NCI-H510A (cell line): ENCODE data around the gene DGLUCY.
A peak's percentile ranks its signal among the peaks of the same experiment; 100 is the strongest.
"Not testable (repeated sequence)": the region's sequence is repeated elsewhere in the genome, so short reads cannot be mapped to it uniquely, and the experiment has no call there.

Experiments used
- DNase-seq: peaks from one replicate; lab custom pipeline; 2025; lab: John Stamatoyannopoulos, UW

DGLUCY gene

GRCh38 chr14:91257328-91258010, 143.6 kb downstream of the DGLUCY start:
- DNase-seq = no peak

DNA sequence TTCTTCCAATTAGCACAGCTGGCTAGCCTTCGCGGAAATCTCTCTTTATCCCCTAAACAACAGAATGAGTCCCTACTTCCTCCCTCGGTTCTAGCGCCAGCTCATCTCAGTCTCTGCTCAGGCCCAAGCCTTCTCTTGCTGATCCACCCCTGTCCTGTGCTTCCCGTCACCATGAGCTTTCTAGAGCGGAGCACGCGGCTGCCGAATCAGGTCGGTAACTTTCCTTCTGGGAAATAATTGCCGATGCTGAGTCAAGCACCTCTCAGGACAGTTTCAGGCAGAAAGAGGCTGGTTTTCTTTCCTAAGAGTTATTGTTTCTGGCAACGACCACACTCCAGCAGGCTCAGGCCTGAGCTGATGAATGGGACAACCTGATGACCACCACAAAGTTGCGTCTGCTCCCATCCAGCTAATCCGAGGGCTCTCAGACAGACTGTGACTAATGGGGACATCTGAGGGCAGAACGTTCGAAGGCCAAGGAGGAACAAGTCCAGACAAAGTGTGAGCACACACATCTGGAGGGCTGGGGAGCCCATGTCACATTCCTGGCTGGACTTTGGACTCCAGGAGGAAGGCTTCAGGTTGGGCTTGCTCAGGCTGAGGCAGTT, 144.2 kb downstream of the DGLUCY start:
- DNase-seq = no peak

DNA sequence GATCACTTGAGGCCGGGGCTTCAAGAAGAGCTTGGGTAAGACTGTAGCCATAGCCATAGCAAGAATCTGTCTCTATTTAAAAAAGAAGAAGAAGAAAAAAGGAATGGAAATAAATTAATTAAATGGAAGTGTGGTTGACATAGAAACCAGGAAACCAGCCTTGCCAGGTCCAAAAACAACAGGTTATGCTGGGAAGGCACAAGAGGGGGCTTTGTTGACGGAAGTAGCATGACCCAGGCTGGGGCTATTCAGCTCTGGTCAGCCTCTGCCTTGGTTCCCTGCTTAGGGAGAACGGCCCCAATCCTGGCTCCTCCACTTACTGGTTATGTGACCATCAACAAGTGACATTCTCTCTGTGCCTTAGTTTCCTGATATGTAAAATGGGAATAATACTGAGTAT, 145.0 kb downstream of the DGLUCY start:
- DNase-seq = no peak

DNA sequence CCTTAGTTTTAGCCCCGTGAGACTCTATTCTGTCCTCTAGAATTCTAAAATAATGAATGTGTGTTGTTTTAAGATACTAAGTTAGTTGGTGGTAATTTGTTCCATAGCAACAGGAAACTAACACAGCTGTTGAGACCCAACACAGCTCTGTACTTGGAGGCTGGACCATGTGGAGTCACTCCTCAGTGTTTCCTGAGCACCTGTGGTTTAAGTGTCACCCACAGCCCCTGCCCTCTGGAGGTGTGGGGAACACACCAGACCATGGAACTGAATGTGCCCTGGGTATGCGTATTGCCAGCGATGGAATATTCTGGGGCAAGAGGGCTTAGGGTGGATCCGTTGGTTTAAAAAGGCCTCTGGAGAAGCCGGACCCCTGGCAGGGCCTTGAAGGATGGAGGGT, 147.2 kb downstream of the DGLUCY start:
- DNase-seq = no peak

DNA sequence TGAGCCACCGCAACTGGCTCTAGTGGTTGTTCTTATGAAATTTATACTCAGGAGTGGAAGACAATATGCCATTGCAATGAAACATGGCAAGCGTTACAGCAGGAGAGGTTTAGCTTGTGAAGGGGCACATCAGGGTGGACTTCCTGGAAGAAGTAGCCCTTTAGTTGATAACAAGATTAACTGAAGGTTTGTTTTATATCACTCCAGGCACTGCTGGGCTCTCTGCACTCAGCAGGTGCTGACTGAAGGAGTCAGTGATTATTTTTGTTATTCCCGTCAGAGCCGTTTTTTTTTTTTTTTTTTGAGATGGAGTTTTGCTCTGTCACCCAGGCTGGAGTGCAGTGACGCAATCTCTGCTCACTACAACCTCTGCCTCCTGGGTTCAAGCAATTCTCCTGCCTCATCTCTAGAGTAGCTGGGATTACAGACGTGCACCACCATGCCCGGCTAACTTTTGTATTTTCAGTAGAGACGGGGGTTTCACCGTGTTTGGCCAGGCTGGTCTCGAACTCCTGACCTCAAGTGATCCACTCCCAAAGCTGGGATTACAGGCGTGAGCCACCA, 148.2 kb downstream of the DGLUCY start:
- no peak for DNase-seq

DNA sequence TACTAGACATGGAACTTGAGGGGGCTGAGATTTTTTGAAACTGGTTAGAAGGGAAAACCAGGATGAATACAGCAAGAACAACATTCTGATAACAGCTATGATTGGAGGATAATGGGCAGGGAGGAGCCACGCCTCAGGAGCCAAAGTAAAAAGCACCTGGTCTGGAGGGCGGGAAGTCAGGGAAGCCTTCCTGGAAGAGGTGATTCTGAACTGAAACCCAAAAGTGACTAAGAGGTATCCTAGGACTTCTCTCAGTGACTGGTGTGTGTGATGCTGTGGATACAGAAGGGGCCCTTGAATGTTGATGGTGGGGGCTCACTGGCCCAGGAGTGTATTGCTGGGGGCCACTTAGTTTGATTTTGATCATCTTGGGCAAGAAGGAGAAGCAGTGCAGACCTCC, 149.5 kb downstream of the DGLUCY start:
- DNase-seq = no peak

DNA sequence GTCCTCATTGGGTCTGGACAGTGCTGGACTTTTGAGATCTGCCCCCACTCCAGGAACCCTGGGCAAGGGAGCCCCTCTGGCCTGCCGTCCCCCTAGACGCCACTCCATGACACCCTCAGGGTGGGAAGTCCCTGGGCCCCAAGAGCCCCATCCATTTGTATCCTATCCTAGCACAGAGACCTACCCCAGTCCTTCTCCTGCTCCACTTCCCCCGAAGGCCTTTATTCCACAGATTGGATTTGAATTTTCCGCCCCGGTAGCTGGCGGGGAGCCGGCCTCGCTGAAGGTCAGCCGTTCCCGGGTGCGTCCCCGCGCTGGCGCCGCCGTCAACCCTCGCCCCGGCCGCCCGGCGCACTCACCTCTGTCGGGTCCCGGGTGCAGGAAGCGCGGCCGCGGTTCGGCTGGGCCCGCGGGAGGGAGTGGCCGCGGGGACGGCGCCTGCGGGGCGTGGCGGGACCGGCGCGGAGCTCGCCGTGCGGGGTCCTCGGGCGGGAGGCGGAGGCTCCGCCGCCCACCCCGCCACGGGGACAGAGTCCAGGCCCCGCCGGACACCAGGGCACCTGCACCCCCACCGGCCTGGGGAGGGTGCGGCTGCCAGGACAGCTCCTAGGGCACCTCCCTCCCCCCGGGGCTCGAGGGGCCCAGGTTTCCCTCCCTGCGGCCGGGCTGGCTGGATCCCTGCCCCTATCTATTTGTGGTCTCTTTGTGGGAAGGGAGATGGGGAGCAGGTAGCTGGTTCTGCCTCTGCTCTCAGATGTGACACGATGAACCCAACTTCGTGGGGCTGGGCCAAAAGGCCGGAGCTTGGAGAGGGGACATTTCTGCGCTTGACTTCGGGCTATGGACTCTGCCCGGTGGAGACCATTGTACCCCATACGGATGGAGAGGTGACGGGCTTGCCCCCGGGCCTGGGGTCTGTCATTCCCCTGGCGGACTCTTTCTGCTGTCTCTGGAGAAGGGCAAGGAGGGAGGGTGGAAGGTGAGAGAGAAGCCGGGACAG, 150.6 kb downstream of the DGLUCY start:
- no peak for DNase-seq

GRCh38 chr14:91265404-91265803, 151.5 kb downstream of the DGLUCY start:
- DNase-seq = no peak

DNA sequence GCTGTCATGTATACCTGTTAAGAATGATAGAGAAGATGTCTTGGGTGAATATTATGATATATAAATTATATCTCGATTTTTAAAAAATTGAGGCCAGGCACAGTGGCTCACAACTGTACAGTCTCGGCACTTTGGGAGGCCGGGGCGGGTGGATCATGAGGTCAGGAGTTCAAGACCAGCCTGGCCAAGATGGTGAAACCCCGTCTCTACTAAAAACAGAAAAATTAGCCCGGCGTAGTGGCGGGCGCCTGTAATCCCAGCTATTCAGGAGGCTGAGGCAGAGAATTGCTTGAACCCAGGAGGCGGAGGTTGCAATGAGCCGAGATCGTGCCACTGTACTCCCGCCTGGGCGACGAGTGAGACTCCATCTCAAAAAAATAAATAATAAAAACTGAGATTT, 152.4 kb downstream of the DGLUCY start:
- not testable (repeated sequence) for DNase-seq

DNA sequence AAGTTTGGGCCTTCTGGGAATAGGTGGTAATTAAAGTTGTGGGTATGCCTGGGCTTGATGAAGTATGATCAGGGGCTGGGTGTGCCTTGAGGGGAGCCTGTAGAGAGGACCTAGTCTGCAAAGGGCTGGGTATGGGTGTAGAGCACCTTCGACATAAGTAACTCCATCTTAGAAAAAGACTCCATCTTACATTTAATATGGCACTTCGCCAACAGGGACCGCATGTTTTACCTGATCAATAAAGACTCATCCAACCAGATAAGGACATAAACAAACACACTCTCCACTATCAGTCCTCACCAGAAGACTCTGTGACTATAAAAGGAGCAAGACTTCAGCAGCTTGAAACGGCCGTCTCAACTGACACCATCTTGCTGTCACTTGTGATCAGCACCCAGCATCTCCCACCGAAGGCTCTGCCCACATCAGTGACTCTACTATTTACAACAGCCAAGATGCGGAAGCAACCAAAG, 154.1 kb downstream of the DGLUCY start:
- no peak for DNase-seq

DNA sequence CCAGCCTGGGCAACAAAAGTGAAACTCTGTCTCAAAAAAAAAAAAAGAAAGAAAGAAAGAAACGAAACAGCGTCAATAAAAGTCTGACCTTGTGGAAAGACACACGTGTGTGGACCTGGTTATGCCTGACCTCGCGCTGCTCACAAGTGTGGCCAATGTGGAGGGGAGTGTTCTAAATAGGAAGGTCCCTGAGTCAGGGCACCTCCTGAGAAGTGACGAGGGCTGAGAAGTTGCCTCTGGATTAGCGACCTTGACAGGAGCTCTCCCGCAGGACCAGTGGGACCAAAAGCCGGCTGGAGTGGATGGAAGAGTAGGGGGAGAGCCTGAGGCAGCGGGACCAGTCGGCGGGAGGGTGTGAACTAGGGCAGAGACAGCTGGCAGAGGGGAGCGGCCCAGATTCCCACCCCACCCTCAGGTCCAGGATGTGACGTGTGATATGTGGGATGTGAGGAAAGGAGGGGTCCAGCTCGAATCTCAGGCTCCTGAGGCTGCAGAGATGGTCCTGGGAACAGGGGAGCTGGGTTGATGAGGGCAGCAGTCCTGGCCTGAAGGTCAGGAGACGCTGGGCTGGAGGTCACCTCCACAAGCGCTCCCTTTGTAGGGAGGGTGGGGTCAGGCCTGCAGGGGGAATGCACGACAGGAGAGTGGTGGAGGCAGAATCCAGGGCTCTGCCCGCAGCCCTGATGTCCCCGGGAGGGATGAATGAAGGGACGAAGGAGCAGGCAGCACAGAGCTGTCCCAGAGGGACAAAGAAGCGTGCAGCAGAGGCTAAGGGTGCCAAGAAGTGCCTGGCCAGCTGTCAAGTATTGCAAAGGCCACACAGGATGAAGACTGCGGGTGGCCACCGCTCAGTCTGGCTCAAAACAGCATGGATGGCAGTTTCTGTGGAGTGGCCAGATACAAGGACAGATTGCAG, 155.5 kb downstream of the DGLUCY start:
- no peak for DNase-seq

DNA sequence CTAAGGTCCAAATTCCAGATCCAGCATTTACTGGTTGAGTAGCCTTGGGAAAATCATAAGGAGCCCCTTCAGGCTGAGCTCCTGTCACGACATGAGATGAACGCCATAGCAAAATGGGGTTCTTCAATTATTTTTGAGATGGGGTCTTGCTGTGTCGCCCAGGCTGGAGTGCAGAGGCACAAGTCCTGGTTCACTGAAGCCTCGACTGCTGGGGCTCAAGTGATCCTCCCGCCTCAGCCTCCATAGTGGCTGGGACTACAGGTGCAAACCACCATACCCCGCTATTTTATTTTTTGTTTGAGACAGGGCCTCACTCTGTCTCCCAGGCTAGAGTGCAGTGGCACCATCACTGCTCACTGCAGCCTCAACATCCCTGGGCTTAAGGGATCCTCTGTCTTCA, 156.3 kb downstream of the DGLUCY start:
- no peak for DNase-seq

DNA sequence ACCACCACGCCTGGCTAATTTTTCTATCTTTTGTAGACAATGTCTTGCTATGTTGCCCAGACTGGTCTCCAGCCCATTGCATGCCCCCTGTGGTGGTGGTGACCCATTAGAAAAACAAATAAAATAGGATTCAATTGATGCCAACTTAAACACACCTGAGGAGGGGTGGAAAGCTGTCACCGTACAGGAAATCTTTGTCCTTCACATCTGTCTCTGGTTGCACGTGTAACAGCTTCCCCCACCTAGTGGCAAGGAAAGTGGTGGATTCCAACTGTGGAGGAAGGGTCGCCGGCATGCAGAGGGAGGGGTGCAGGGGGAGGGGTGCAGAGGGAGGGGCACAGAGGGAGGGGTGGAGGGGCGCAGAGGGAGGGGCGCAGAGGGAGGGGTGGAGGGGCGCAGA, 156.7 kb downstream of the DGLUCY start:
- DNase-seq = no peak

GRCh38 chr14:91271639-91272038, 157.8 kb downstream of the DGLUCY start:
- no peak for DNase-seq

GRCh38 chr14:91272341-91273272, 158.7 kb downstream of the DGLUCY start:
- no peak for DNase-seq

DNA sequence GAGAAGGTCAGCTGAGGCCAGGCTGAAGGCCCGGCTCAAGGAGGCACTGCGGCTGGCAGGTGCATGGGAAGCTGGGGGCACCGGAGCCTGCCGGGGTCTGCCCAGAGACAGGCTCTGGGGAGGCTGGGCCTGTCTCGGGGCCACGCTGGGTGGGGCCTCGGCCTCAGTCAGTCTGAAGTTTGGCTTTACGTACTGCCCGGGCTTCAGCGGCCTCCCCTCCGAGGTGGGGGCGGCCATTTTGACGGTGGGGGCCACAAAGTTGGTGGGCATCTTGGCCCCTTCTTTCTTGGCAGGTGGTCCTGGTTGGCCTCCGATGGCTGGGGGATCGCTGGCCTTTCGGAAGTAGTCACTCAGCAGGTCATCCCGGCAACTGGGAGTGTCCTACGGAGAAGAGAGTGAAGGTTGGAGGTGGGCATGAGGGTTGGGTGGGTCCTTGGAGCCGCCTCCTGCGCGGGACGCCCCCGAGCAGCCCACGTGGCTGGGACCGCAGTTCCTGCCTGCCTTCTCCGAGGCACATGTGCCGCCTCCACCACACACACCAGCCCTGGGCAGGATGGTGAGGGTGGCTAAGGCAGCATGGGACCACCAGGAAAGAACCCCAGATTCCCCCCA, 159.5 kb downstream of the DGLUCY start:
- DNase-seq = no peak

GRCh38 chr14:91273885-91274273, 160.0 kb downstream of the DGLUCY start:
- peak; percentile 50 for DNase-seq

GRCh38 chr14:91274796-91275195, 160.9 kb downstream of the DGLUCY start:
- DNase-seq = no peak
